ENCODE results near the gene HDAC8. TPM values are rescaled to one million over a fixed set of nuclear protein-coding genes. Genes with fewer than 3 reads are reported as not detected.

HDAC8 gene
- total RNA-seq, 1 donor from 2014 or later: 23.0 TPM

DNA sequence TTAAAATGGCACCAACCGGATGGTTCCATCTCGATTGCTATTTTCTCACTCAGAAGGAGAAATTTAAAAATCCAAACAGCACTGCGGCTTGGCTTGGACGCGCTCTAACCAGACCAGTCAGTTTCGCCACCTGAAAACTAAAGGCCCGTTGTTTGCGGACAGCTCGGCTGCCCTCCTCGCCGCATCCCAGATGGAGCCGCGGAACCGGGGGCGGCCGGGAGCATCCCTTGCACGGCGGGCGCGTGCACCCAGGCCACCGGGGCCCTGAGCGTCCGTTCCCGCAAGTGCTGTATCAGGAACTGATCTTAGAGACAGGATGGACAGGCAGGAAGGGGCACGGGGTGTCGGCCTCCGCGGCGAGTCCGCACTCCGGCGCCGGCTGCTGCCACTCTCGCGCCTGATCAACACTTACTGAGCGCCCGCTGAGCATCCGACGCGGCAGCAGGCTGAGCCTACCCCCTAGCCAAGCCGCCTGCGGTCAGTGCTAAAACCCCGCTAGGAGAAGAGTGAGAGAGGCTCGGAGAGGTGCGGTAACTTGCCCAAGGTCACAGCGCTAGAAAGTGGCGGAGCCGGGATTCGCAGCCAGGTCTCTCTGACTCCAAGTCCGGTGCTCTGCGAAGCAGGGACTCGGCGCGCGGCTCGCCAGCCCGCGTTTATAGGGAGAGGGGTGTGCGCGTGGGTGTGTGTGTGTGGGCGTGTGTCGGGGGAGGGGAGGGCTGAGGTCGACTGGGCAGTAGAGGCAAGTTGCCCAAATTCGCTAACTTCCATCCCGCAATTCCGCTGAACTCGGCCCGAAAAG is 267.2 kb downstream of the HDAC8 start, which contains the start of gene CITED1:
TSS of gene CITED1 (minus strand) at position 629 of the 799 bp plus-strand sequence. CDS start 3,045 bp downstream, outside the sequence.
- Mint-ChIP-seq H3K27me3 (ENCODE audit: low read depth) (peaks cover 39% of the 10 kb centered on the region), H3K36me3 (ENCODE audit: low read depth) (no peaks in the 10 kb centered on the region), H3K27ac (ENCODE audit: unreplicated experiment) (no peak within 1 kb of the TSS), H3K4me3 (ENCODE audit: unreplicated experiment) (peak within 1 kb of the TSS; percentile 79), H3K4me1 (ENCODE audit: low read depth) (peaks cover 21% of the 10 kb centered on the region), H3K9me3 (ENCODE audit: low read depth) (no peaks in the 10 kb centered on the region)
- TF ChIP-seq, protein P1, sequence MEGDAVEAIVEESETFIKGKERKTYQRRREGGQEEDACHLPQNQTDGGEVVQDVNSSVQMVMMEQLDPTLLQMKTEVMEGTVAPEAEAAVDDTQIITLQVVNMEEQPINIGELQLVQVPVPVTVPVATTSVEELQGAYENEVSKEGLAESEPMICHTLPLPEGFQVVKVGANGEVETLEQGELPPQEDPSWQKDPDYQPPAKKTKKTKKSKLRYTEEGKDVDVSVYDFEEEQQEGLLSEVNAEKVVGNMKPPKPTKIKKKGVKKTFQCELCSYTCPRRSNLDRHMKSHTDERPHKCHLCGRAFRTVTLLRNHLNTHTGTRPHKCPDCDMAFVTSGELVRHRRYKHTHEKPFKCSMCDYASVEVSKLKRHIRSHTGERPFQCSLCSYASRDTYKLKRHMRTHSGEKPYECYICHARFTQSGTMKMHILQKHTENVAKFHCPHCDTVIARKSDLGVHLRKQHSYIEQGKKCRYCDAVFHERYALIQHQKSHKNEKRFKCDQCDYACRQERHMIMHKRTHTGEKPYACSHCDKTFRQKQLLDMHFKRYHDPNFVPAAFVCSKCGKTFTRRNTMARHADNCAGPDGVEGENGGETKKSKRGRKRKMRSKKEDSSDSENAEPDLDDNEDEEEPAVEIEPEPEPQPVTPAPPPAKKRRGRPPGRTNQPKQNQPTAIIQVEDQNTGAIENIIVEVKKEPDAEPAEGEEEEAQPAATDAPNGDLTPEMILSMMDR (IDR thresholded peaks at IDR 0.05): no peak
- no peak for DNase-seq (ENCODE audit: low spot score)

DNA sequence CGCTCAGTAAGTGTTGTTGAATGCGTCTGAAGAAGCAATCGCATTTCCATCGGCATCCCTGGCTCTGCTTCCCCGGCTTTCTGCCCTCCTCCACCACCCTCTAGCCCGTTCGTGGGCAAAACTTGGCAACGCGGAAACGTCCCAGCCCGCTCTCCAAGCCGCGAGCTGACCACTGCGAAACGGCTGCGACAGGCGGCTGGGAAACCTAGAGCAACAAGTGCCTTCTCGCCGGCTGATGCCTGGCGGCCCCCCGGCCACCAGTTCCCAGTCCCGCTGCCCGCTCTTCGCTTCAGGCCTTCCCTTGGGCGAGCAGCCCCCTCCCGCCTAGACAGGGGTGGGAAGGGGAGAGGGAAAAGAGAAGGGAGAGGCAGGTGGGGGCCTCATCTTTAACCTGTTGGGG is 267.8 kb downstream of the HDAC8 start:
- TF ChIP-seq, protein P1 (IDR thresholded peaks at IDR 0.05): no peak
- peak overlapping the region; percentile 79 for H3K4me3 Mint-ChIP-seq (ENCODE audit: unreplicated experiment)
- no peak overlapping the region for H3K27ac Mint-ChIP-seq (ENCODE audit: unreplicated experiment)
- peaks cover 21% of the 10 kb centered on the region for H3K4me1 Mint-ChIP-seq (ENCODE audit: low read depth)
- H3K9me3 Mint-ChIP-seq (ENCODE audit: low read depth): no peaks in the 10 kb centered on the region
- H3K27me3 Mint-ChIP-seq (ENCODE audit: low read depth): peaks cover 43% of the 10 kb centered on the region
- H3K36me3 Mint-ChIP-seq (ENCODE audit: low read depth): no peaks in the 10 kb centered on the region
- no peak for DNase-seq (ENCODE audit: low spot score)

DNA sequence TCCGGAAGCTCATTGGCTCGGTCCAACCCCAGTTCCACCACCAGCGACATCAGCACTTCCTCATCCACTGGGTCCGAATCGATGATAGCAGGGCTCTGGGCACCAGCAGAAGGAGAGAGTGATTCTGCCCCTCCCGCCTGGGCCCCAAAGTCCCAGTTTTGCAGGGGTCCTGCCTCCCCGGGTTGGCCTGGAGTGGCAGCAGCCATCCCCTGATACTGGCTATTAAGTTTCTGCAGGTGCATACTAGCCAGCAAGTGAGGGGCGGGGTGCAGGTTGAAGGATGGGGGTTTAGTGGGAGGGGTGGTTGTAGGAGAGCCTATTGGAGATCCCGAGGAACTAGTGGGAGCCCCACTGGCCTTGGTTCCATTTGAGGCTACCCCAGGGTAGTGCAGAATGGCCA is 270.9 kb downstream of the HDAC8 start:
- DNase-seq (ENCODE audit: low spot score): no peak
- no peaks in the 10 kb centered on the region for H3K9me3 Mint-ChIP-seq (ENCODE audit: low read depth)
- no peak overlapping the region for H3K27ac Mint-ChIP-seq (ENCODE audit: unreplicated experiment)
- TF ChIP-seq, protein P1 (IDR thresholded peaks at IDR 0.05): no peak
- no peaks in the 10 kb centered on the region for H3K36me3 Mint-ChIP-seq (ENCODE audit: low read depth)
- H3K27me3 Mint-ChIP-seq (ENCODE audit: low read depth): peaks cover 45% of the 10 kb centered on the region
- no peak overlapping the region for H3K4me3 Mint-ChIP-seq (ENCODE audit: unreplicated experiment)
- peaks cover 3% of the 10 kb centered on the region for H3K4me1 Mint-ChIP-seq (ENCODE audit: low read depth)

DNA sequence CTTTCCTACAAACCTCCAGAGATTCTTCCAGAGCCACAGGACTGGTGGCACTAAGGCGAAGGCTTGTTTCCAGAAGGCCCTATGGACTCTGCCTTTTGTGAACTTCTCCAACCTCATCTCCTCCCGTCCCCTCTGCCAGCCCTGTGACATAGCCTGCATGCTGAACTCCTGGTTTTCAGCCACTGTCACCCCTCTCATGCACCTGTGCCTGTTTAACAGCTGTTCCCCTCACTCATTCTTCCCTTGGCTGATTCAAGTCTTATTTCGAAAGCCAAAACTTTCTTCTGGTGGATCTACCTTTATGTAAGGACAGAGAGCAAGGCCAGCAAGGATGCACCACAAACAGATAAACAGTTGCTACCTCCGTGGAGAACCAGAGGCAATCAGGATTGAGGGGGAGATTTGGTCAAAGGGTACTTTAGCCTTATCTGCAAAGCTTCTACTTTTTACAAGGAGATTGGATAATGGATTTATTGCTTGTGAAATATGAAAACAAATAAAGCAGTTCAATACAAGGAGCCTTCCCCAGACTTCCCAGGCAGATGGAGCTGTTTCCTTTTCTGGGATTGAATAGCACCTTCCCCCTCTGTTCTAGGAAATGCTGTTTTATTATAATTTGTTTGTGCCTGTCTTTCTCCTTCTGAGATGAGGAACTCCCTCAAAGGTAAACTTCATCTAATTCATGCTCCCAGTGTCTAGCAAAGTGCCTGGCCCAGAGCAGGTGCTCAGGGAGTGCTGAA is 272.6 kb downstream of the HDAC8 start:
- Mint-ChIP-seq H3K4me1 (ENCODE audit: low read depth) (peaks cover 3% of the 10 kb centered on the region), H3K27me3 (ENCODE audit: low read depth) (peaks cover 49% of the 10 kb centered on the region)
- no peak for DNase-seq (ENCODE audit: low spot score)

More for the DNA sequence above, 272.6 kb downstream of the HDAC8 start:
- Mint-ChIP-seq H3K36me3 (ENCODE audit: low read depth) (no peaks in the 10 kb centered on the region), H3K9me3 (ENCODE audit: low read depth) (no peaks in the 10 kb centered on the region), H3K4me3 (ENCODE audit: unreplicated experiment) (no peak overlapping the region), H3K27ac (ENCODE audit: unreplicated experiment) (no peak overlapping the region)
- TF ChIP-seq, protein P1 (IDR thresholded peaks at IDR 0.05): no peak
